GM12873 (cell line): ENCODE results near the gene PLAGL1.

Source experiments
- CTCF ChIP-seq: IDR thresholded peaks from 2 replicates; pipeline ENCODE4 v1.5.1; 2012; ENCODE audit warnings: low read depth, mild to moderate bottlenecking, moderate library complexity, low read length, control low read depth; ENCODE audit not compliant: insufficient read depth; ENCODE audit errors: missing control alignments

Gene PLAGL1

GRCh38 chr6:143959927-143960326 is 48.1 kb downstream of the PLAGL1 start:
- no peak for TF ChIP-seq CTCF

GRCh38 chr6:143958839-143959399 is 49.1 kb downstream of the PLAGL1 start:
- no peak for TF ChIP-seq CTCF

GRCh38 chr6:143957679-143958274 is 50.3 kb downstream of the PLAGL1 start:
- no peak for TF ChIP-seq CTCF

DNA sequence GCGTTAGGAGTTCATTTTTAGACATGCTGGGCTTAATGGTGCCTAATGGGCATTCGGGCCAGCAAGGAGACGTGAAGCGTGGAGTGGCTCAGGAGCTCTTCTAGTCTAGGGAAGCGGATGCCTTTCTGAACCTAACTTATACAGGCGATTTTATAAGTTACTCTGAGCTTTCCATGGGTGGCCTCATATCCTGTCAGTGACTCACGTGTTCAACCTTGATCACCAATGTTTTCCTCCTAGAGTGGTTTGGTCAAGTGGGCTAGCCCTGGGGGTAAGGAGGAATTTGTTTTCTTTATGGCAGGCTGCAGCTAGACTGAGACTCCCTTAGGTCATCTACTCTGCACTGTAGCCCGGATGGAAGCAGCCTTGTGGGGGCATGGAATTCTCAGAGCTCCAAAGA is 52.1 kb downstream of the PLAGL1 start:
- no peak for TF ChIP-seq CTCF

DNA sequence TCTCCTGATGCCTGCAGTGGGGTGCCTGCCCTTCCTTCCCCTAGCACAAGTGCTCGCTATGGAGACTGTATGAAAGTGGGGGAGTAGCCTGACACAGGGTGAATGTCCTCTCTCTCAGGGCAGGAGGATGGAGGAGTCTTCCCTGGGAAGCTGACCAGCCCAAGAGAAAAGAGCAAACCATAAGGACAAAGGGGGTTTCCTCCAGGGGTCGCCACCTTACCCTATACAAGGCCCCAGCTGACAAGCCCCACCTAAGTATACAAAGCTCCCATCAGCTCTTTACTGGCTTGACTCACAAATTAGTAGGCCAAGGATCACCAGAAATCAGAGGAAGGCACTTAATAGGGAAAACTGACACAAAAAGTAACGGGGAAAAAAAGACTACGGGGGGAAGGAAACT is 54.1 kb downstream of the PLAGL1 start:
- no peak for TF ChIP-seq CTCF

DNA sequence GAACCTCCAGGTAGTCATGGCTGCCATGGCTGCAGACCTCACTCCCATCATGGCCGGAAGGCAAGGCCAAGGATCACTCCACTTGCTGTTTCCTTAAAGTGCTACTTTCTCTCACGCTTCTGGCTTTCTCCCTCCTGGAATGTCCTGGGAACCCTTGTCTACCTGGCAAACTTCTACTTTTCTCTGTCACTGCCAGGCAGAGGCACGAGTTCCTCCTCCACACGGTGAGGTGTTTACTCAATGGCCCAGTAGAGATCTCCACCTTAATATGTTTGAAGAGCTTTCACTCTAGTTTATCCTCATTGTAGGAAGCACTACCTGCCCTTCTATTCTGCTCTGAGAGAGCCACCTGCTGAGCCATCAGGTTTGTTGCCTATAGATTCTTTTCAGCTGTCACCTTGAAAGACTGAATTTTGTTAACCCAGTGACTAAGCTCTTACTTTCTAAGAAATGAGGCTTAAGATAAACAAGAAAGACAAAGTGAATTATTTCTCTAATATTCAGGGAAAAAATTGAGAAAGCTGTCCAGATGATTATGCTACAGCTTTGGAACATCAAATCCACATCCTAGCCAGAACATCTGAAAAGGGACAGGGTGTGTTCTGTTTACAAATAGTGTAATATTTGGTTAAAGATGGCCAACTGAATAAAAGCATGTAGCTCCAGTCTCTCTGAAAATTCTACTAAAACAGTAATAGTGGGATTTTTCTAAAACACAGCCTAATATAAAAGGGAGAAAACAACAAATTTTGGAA is 54.9 kb downstream of the PLAGL1 start:
- TF ChIP-seq CTCF: no peak

GRCh38 chr6:143952060-143952778 is 55.8 kb downstream of the PLAGL1 start:
- no peak for TF ChIP-seq CTCF
